Measurements from ENCODE around the gene SLC41A3. TPM values are rescaled to one million over a fixed set of nuclear protein-coding genes. Genes with fewer than 3 reads are reported as not detected.

SLC41A3 gene
- total RNA-seq, 1 donor from 2014 or later: 31.6 TPM

GRCh38 chr3:126029241-126029640 is 54.7 kb downstream of the SLC41A3 start:
- FAIRE-seq: no peak
- Histone ChIP-seq H3K27ac (ENCODE audit: low read depth, low read length) (no peak overlapping the region), H3K4me2 (ENCODE audit: low read length) (no peak overlapping the region), H2AFZ (ENCODE audit: low read depth, low read length) (no peak overlapping the region), H3K27me3 (ENCODE audit: insufficient read depth, low read length) (no peaks in the 10 kb centered on the region), H3K4me3 (ENCODE audit: insufficient read depth, low read depth, low read length) (no peak overlapping the region), H3K79me2 (ENCODE audit: insufficient read depth, low read length) (no peaks in the 10 kb centered on the region), H3K9me3 (ENCODE audit: insufficient read depth, low read depth, low read length) (peaks cover 9% of the 10 kb centered on the region), H3K4me1 (ENCODE audit: insufficient read depth, low read length) (no peaks in the 10 kb centered on the region), H3K36me3 (ENCODE audit: insufficient read depth, low read length) (no peaks in the 10 kb centered on the region), H4K20me1 (ENCODE audit: insufficient read depth, low read length) (no peaks in the 10 kb centered on the region), H3K9ac (ENCODE audit: low read length) (no peak overlapping the region)
- DNase-seq (ENCODE audit: low read depth): no peak
- TF ChIP-seq, protein P1, sequence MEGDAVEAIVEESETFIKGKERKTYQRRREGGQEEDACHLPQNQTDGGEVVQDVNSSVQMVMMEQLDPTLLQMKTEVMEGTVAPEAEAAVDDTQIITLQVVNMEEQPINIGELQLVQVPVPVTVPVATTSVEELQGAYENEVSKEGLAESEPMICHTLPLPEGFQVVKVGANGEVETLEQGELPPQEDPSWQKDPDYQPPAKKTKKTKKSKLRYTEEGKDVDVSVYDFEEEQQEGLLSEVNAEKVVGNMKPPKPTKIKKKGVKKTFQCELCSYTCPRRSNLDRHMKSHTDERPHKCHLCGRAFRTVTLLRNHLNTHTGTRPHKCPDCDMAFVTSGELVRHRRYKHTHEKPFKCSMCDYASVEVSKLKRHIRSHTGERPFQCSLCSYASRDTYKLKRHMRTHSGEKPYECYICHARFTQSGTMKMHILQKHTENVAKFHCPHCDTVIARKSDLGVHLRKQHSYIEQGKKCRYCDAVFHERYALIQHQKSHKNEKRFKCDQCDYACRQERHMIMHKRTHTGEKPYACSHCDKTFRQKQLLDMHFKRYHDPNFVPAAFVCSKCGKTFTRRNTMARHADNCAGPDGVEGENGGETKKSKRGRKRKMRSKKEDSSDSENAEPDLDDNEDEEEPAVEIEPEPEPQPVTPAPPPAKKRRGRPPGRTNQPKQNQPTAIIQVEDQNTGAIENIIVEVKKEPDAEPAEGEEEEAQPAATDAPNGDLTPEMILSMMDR (IDR thresholded peaks at IDR 0.05; ENCODE audit: insufficient read depth, low read depth, low read length): no peak
- TF ChIP-seq EZH2 (IDR thresholded peaks at IDR 0.05; ENCODE audit: insufficient read depth, low read length): no peak
- H3K36me3 Mint-ChIP-seq (ENCODE audit: low read depth, unreplicated experiment): peaks cover 55% of the 10 kb centered on the region
- H3K27me3 Mint-ChIP-seq (ENCODE audit: low read depth, unreplicated experiment): no peaks in the 10 kb centered on the region
- H3K9me3 Mint-ChIP-seq (ENCODE audit: unreplicated experiment): peaks cover 14% of the 10 kb centered on the region
- no peak overlapping the region for H3K27ac Mint-ChIP-seq (ENCODE audit: unreplicated experiment)
- H3K4me3 Mint-ChIP-seq (ENCODE audit: unreplicated experiment): no peak overlapping the region
- peaks cover 3% of the 10 kb centered on the region for H3K4me1 Mint-ChIP-seq (ENCODE audit: low read depth, unreplicated experiment)

DNA sequence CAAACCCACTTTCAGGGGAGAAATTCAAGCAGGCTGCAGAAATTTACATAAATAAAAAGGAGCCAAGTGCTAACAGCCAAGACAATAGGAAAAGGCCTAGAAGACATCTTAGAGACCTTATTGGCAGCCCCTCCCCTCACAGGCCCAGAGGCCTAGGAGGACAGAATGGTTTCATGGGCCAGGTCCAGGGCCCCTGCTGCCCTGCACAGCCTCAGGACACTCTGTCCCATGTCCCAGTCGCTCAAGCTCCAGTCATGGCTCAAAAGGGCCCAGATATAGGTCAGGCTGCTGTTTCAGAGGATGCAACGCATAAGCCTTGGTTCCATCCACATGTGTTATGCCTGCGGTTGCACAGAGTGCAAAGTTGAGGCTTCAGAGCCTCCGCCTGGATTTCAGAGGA is 55.8 kb downstream of the SLC41A3 start:
- no peak overlapping the region for H3K27ac ChIP-seq (ENCODE audit: low read depth, low read length)
- peaks cover 9% of the 10 kb centered on the region for H3K9me3 ChIP-seq (ENCODE audit: insufficient read depth, low read depth, low read length)
- Mint-ChIP-seq H3K36me3 (ENCODE audit: low read depth, unreplicated experiment) (peaks cover 55% of the 10 kb centered on the region), H3K9me3 (ENCODE audit: unreplicated experiment) (peaks cover 14% of the 10 kb centered on the region), H3K4me3 (ENCODE audit: unreplicated experiment) (no peak overlapping the region), H3K27ac (ENCODE audit: unreplicated experiment) (no peak overlapping the region), H3K4me1 (ENCODE audit: low read depth, unreplicated experiment) (no peaks in the 10 kb centered on the region), H3K27me3 (ENCODE audit: low read depth, unreplicated experiment) (no peaks in the 10 kb centered on the region)
- no peaks in the 10 kb centered on the region for H3K4me1 ChIP-seq (ENCODE audit: insufficient read depth, low read length)
- no peak overlapping the region for H3K4me3 ChIP-seq (ENCODE audit: insufficient read depth, low read depth, low read length)
- H4K20me1 ChIP-seq (ENCODE audit: insufficient read depth, low read length): no peaks in the 10 kb centered on the region
- DNase-seq (ENCODE audit: low read depth) (no peak), FAIRE-seq (no peak)
- no peak overlapping the region for H2AFZ ChIP-seq (ENCODE audit: low read depth, low read length)
- TF ChIP-seq EZH2 (IDR thresholded peaks at IDR 0.05; ENCODE audit: insufficient read depth, low read length): no peak
- TF ChIP-seq, protein P1 (IDR thresholded peaks at IDR 0.05; ENCODE audit: insufficient read depth, low read depth, low read length): no peak
- no peak overlapping the region for H3K9ac ChIP-seq (ENCODE audit: low read length)
- no peaks in the 10 kb centered on the region for H3K79me2 ChIP-seq (ENCODE audit: insufficient read depth, low read length)
- no peak overlapping the region for H3K4me2 ChIP-seq (ENCODE audit: low read length)
- H3K27me3 ChIP-seq (ENCODE audit: insufficient read depth, low read length): no peaks in the 10 kb centered on the region
- no peaks in the 10 kb centered on the region for H3K36me3 ChIP-seq (ENCODE audit: insufficient read depth, low read length)

DNA sequence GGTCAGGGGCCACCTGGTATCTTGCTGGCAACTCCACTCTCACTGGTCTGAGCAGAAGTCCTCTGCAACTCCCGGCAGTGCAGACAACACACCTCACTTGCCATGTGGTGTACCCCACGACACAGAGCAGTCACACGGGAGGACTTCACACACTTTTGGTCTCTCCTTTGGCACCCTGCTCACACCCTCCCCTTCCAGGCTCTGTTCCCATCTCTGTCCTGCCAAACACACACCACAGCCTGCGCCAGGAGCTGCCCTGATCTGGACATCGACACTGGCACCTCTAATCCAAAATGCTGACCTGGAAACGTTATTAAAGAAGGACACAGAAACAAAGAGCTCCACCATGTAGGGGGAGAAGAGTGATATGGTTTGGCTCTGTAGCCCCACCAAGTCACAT is 57.2 kb downstream of the SLC41A3 start:
- Histone ChIP-seq H4K20me1 (ENCODE audit: insufficient read depth, low read length) (no peaks in the 10 kb centered on the region), H3K36me3 (ENCODE audit: insufficient read depth, low read length) (no peaks in the 10 kb centered on the region), H3K79me2 (ENCODE audit: insufficient read depth, low read length) (no peaks in the 10 kb centered on the region), H3K4me3 (ENCODE audit: insufficient read depth, low read depth, low read length) (no peak overlapping the region), H3K27me3 (ENCODE audit: insufficient read depth, low read length) (no peaks in the 10 kb centered on the region), H3K9ac (ENCODE audit: low read length) (no peak overlapping the region), H3K9me3 (ENCODE audit: insufficient read depth, low read depth, low read length) (peaks cover 9% of the 10 kb centered on the region), H2AFZ (ENCODE audit: low read depth, low read length) (no peak overlapping the region), H3K27ac (ENCODE audit: low read depth, low read length) (no peak overlapping the region), H3K4me2 (ENCODE audit: low read length) (no peak overlapping the region), H3K4me1 (ENCODE audit: insufficient read depth, low read length) (no peaks in the 10 kb centered on the region)
- no peaks in the 10 kb centered on the region for H3K27me3 Mint-ChIP-seq (ENCODE audit: low read depth, unreplicated experiment)
- H3K4me3 Mint-ChIP-seq (ENCODE audit: unreplicated experiment): no peak overlapping the region
- H3K27ac Mint-ChIP-seq (ENCODE audit: unreplicated experiment): no peak overlapping the region
- no peak for FAIRE-seq
- no peak for TF ChIP-seq EZH2 (IDR thresholded peaks at IDR 0.05; ENCODE audit: insufficient read depth, low read length)
- TF ChIP-seq, protein P1 (IDR thresholded peaks at IDR 0.05; ENCODE audit: insufficient read depth, low read depth, low read length): no peak
- DNase-seq (ENCODE audit: low read depth): no peak
- H3K9me3 Mint-ChIP-seq (ENCODE audit: unreplicated experiment): peaks cover 14% of the 10 kb centered on the region
- H3K36me3 Mint-ChIP-seq (ENCODE audit: low read depth, unreplicated experiment): peaks cover 49% of the 10 kb centered on the region
- no peaks in the 10 kb centered on the region for H3K4me1 Mint-ChIP-seq (ENCODE audit: low read depth, unreplicated experiment)
